Keratinocyte (primary cell): ENCODE measurements around the gene ARFIP1.
"Not testable (repeated sequence)": the region's sequence is repeated elsewhere in the genome, so short reads cannot be mapped to it uniquely, and the experiment has no call there.

Source experiments
- CTCF ChIP-seq, 3 experiments: IDR thresholded peaks in 1 of 3; conservative IDR thresholded peaks in 1 of 3; optimal IDR thresholded peaks in 1 of 3; 2 replicates in 2 of 3; 3 replicates in 1 of 3; pipeline versions ENCODE3 to v1.5.1; 2011; ENCODE audit warnings: low read length in 3 of 3, mild to moderate bottlenecking in 3 of 3, moderate library complexity in 2 of 3, control low read depth in 1 of 3, inconsistent platforms in 1 of 3; ENCODE audit not compliant: insufficient read depth in 2 of 3; ENCODE audit errors: extremely low read depth in 1 of 3
- EZH2 ChIP-seq: IDR thresholded peaks from one replicate; pipeline ENCODE4 v1.6.1; 2012; ENCODE audit warnings: inconsistent platforms, mild to moderate bottlenecking, low read length, moderate library complexity

GRCh38 chr4:152854016-152854415 lies 74.3 kb downstream of the ARFIP1 start:
- not testable (repeated sequence) for TF ChIP-seq CTCF (optimal IDR thresholded peaks at IDR 0.05 in 1 of 3, IDR thresholded peaks at IDR 0.05 in 1 of 3, conservative IDR thresholded peaks at IDR 0.05 in 1 of 3; ENCODE audit: extremely low read depth in 1 of 3, insufficient read depth in 2 of 3, low read length in 3 of 3); EZH2
